ENCODE measurements around the gene FRMPD2. TPM values are rescaled to one million over a fixed set of nuclear protein-coding genes. Genes with fewer than 3 reads are reported as not detected.

The FRMPD2 gene
- total and polyA plus RNA-seq, 2 experiments from 2014 or later = not detected

DNA sequence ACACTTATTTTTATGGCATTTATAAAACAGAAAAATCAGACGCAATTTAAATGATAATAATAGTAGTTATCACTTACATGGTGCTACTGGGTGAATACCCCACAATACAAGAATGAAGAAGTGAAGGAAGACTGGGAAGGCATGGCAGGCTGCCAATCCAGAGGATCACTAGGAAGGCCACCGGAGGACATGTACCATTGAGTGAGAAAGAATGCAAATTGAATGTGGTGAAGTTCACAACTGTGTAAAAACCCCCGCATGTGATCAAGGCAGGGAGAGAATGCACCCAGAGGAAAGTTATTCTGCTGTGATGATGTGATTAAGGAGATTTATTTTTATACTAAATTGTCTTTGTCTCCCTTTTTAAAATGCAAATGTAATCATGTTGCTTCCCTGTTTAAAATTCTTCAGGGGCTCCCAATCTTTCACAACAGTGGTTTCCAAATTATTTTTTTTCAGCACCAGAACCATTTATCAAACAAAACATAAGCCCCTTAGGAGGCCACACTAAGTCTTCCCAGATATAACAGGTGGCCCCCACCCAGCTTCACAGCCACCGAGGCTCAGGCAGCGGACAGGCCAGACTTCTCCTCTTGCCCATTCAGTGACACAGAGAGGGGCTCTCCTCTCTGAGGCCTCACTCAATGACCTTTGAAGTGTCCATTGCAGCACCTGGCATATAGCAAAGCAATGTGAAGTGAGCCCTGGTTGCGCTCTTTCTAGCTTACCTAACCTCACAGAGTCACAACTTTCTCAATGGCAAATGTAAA, 59.6 kb downstream of the FRMPD2 start:
- Histone ChIP-seq H4K20me1 (ENCODE audit: insufficient read depth) (no peaks in the 10 kb centered on the region), H2AFZ (no peak overlapping the region), H3K9ac (no peak overlapping the region), H3F3A (ENCODE audit: insufficient read depth) (no peaks in the 10 kb centered on the region), H3K9me3 (ENCODE audit: low read depth) (no peaks in the 10 kb centered on the region), H3K4me3 (no peak overlapping the region), H3K27me3 (replicated peaks; ENCODE audit: insufficient read depth) (peaks cover 34% of the 10 kb centered on the region), H3K4me1 (ENCODE audit: insufficient read depth) (no peaks in the 10 kb centered on the region), H3K79me2 (ENCODE audit: insufficient read depth) (no peaks in the 10 kb centered on the region), H3K4me2 (ENCODE audit: unreplicated experiment) (no peak overlapping the region), H3K27ac (no peak overlapping the region), H3K9me2 (ENCODE audit: insufficient read depth) (no peaks in the 10 kb centered on the region), H3K36me3 (ENCODE audit: low read depth) (no peaks in the 10 kb centered on the region)
- 83 to 85% methylated on average over 6 of the region's 6 CpGs for WGBS, 2 experiments (ENCODE audit: low coverage in 1 of 2, low lambda C conversion rate in 2 of 2, missing lambda C conversion rate in 2 of 2)
- TF ChIP-seq EZH2 (IDR thresholded peaks at IDR 0.05; ENCODE audit: insufficient read depth, poor library complexity, severe bottlenecking) (no peak), EZH2phosphoT487 (IDR thresholded peaks at IDR 0.05; ENCODE audit: insufficient read depth, low read depth) (no peak)
- in situ Hi-C loops (cut with MboI) = no loop called here
- no peak for DNase-seq

DNA sequence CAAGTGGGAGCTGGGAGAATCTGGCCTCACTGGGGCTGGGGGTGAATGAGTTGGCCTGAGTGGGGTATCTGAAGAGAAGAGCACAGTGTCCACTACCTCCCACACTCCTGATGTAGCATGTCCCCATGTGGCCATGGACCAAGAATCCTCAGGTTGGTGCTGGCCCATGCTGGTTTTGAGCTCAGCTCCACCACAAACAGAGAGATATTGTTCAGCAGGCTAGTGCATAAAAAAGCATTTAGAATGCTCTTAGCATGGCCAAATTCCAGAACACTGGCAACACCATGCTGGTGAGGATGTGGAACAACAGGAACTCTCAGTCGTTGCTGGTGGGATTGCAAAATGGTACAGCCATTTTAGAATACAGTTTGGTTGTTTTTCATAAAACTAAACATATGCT, 61.4 kb downstream of the FRMPD2 start:
- no peaks in the 10 kb centered on the region for H3K36me3 ChIP-seq (ENCODE audit: low read depth)
- no peaks in the 10 kb centered on the region for H3K9me2 ChIP-seq (ENCODE audit: insufficient read depth)
- 0% methylated on average over 1 of the region's 1 CpG for WGBS, 2 experiments (ENCODE audit: low coverage in 1 of 2, low lambda C conversion rate in 2 of 2, missing lambda C conversion rate in 2 of 2)
- H3K4me3 ChIP-seq = no peak overlapping the region
- H3K4me2 ChIP-seq (ENCODE audit: unreplicated experiment) = no peak overlapping the region
- DNase-seq = no peak
- TF ChIP-seq EZH2 (IDR thresholded peaks at IDR 0.05; ENCODE audit: insufficient read depth, poor library complexity, severe bottlenecking) = no peak
- no peak for TF ChIP-seq EZH2phosphoT487 (IDR thresholded peaks at IDR 0.05; ENCODE audit: insufficient read depth, low read depth)
- H2AFZ ChIP-seq = no peak overlapping the region
- H4K20me1 ChIP-seq (ENCODE audit: insufficient read depth) = no peaks in the 10 kb centered on the region
- in situ Hi-C loops (cut with MboI) = no loop called here
- no peaks in the 10 kb centered on the region for H3K79me2 ChIP-seq (ENCODE audit: insufficient read depth)
- H3F3A ChIP-seq (ENCODE audit: insufficient read depth) = no peaks in the 10 kb centered on the region
- H3K9me3 ChIP-seq (ENCODE audit: low read depth) = no peaks in the 10 kb centered on the region
- H3K27ac ChIP-seq = no peak overlapping the region
- H3K27me3 ChIP-seq (replicated peaks; ENCODE audit: insufficient read depth) = peaks cover 48% of the 10 kb centered on the region
- no peak overlapping the region for H3K9ac ChIP-seq
- no peaks in the 10 kb centered on the region for H3K4me1 ChIP-seq (ENCODE audit: insufficient read depth)

DNA sequence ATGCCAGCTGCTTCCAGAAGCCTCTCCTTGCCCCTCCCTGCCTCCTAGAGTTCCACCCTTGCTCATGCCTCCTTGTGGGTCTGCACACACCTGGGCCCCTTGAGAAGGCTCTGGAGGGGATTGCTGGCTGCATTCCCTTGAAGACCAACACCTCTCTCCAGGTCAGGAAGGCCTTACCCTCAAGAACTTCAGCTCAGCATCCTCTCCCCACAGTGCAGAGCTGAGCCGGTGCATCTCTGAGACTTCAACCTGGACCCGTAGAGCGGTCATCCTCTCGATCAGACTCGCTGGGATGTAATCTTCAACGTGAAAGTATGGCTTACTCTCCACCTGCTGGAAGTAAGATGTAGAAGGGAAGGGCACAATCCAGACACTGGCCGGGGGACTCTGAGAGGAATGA, 62.7 kb downstream of the FRMPD2 start:
- Histone ChIP-seq H4K20me1 (ENCODE audit: insufficient read depth) (no peaks in the 10 kb centered on the region), H3K9ac (no peak overlapping the region), H3K9me3 (ENCODE audit: low read depth) (no peaks in the 10 kb centered on the region), H3F3A (ENCODE audit: insufficient read depth) (no peaks in the 10 kb centered on the region), H3K4me1 (ENCODE audit: insufficient read depth) (no peaks in the 10 kb centered on the region), H3K4me3 (no peak overlapping the region), H2AFZ (no peak overlapping the region), H3K27ac (no peak overlapping the region), H3K79me2 (ENCODE audit: insufficient read depth) (no peaks in the 10 kb centered on the region), H3K27me3 (replicated peaks; ENCODE audit: insufficient read depth) (peaks cover 48% of the 10 kb centered on the region), H3K9me2 (ENCODE audit: insufficient read depth) (no peaks in the 10 kb centered on the region), H3K36me3 (ENCODE audit: low read depth) (no peaks in the 10 kb centered on the region), H3K4me2 (ENCODE audit: unreplicated experiment) (no peak overlapping the region)
- in situ Hi-C loops (cut with MboI) = no loop called here
- DNase-seq = no peak
- no peak for TF ChIP-seq EZH2phosphoT487 (IDR thresholded peaks at IDR 0.05; ENCODE audit: insufficient read depth, low read depth)
- 65 to 72% methylated on average over 7 of the region's 7 CpGs for WGBS, 2 experiments (ENCODE audit: low coverage in 1 of 2, low lambda C conversion rate in 2 of 2, missing lambda C conversion rate in 2 of 2)

DNA sequence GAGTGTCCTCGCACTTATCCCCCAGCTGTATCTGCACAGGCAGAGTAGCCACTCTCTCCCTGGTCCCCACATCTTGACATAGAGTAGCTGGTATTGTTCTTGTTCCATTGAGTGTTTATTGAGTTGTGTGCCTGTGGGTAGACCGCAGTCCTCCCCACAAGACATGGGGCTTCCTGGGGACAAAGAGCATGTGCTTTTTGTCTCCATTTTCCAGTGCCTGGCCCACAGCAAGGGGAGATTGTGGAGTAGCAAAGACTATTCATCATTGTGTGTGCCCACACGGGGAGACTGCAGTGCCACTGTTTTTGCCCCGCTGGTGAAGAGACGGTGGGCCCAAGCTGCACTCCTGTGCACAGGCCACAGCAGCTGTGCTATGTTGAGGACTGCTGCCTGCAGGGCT, 63.5 kb downstream of the FRMPD2 start:
- TF ChIP-seq EZH2 (IDR thresholded peaks at IDR 0.05; ENCODE audit: insufficient read depth, poor library complexity, severe bottlenecking) (no peak), EZH2phosphoT487 (IDR thresholded peaks at IDR 0.05; ENCODE audit: insufficient read depth, low read depth) (no peak)

More for the DNA sequence above, 63.5 kb downstream of the FRMPD2 start:
- in situ Hi-C loops (cut with MboI) = no loop called here
- Histone ChIP-seq H3K9me2 (ENCODE audit: insufficient read depth) (no peaks in the 10 kb centered on the region), H3K4me1 (ENCODE audit: insufficient read depth) (no peaks in the 10 kb centered on the region), H3K9me3 (ENCODE audit: low read depth) (no peaks in the 10 kb centered on the region), H3K27me3 (replicated peaks; ENCODE audit: insufficient read depth) (peaks cover 51% of the 10 kb centered on the region), H3F3A (ENCODE audit: insufficient read depth) (no peaks in the 10 kb centered on the region), H2AFZ (no peak overlapping the region), H3K36me3 (ENCODE audit: low read depth) (no peaks in the 10 kb centered on the region), H3K9ac (no peak overlapping the region), H3K79me2 (ENCODE audit: insufficient read depth) (no peaks in the 10 kb centered on the region), H4K20me1 (ENCODE audit: insufficient read depth) (no peaks in the 10 kb centered on the region), H3K4me3 (no peak overlapping the region), H3K27ac (no peak overlapping the region), H3K4me2 (ENCODE audit: unreplicated experiment) (no peak overlapping the region)
- WGBS, 2 experiments (ENCODE audit: low coverage in 1 of 2, low lambda C conversion rate in 2 of 2, missing lambda C conversion rate in 2 of 2) = 56 to 62% methylated on average over 5 of the region's 5 CpGs
- no peak for DNase-seq
